ENCODE results near the gene PACRG.

PACRG gene

GRCh38 chr6:163333701-163334663 lies 606.2 kb downstream of the PACRG start:
- no peak for DNase-seq (ENCODE audit: low read depth, low spot score)

- DNase-seq (ENCODE audit: low read depth, low spot score) = no peak
Measured at GRCh38 chr6:163335056-163335455, 607.3 kb downstream of the PACRG start.

- peak; percentile 64 for DNase-seq (ENCODE audit: low read depth, low spot score)
Measured at GRCh38 chr6:163335671-163336545, 608.1 kb downstream of the PACRG start.

GRCh38 chr6:163336961-163337360 lies 609.2 kb downstream of the PACRG start:
- DNase-seq (ENCODE audit: low read depth, low spot score) = no peak

- no peak for DNase-seq (ENCODE audit: low read depth, low spot score)
Measured at GRCh38 chr6:163337958-163338357, 610.2 kb downstream of the PACRG start.

- DNase-seq (ENCODE audit: low read depth, low spot score) = peak; percentile 71
Measured at GRCh38 chr6:163338671-163339405, 611.1 kb downstream of the PACRG start.

GRCh38 chr6:163339466-163339865 lies 611.7 kb downstream of the PACRG start:
- DNase-seq (ENCODE audit: low read depth, low spot score) = no peak

- DNase-seq (ENCODE audit: low read depth, low spot score) = no peak
Measured at GRCh38 chr6:163340201-163340887, 612.6 kb downstream of the PACRG start.

GRCh38 chr6:163341224-163342061 lies 613.7 kb downstream of the PACRG start:
- peak; percentile 77 for DNase-seq (ENCODE audit: low read depth, low spot score)

GRCh38 chr6:163342571-163343539 lies 615.1 kb downstream of the PACRG start:
- no peak for DNase-seq (ENCODE audit: low read depth, low spot score)

- DNase-seq (ENCODE audit: low read depth, low spot score) = no peak
Measured at GRCh38 chr6:163343609-163344008, 615.8 kb downstream of the PACRG start.

GRCh38 chr6:163344411-163344810 lies 616.6 kb downstream of the PACRG start:
- DNase-seq (ENCODE audit: low read depth, low spot score) = no peak

GRCh38 chr6:163345931-163346330 lies 618.2 kb downstream of the PACRG start:
- no peak for DNase-seq (ENCODE audit: low read depth, low spot score)

GRCh38 chr6:163346497-163346961 lies 618.8 kb downstream of the PACRG start:
- peak; percentile 34 for DNase-seq (ENCODE audit: low read depth, low spot score)

- no peak for DNase-seq (ENCODE audit: low read depth, low spot score)
Measured at GRCh38 chr6:163347021-163347446, 619.3 kb downstream of the PACRG start.

GRCh38 chr6:163348789-163349680 lies 621.3 kb downstream of the PACRG start:
- no peak for DNase-seq (ENCODE audit: low read depth, low spot score)

- DNase-seq (ENCODE audit: low read depth, low spot score) = no peak
Measured at GRCh38 chr6:163349696-163350095, 621.9 kb downstream of the PACRG start.

GRCh38 chr6:163351013-163351412 lies 623.2 kb downstream of the PACRG start:
- no peak for DNase-seq (ENCODE audit: low read depth, low spot score)
